ENCODE results near the gene MDFIC2.

GRCh38 chr3:70233812-70234211 is 78.6 kb downstream of the MDFIC2 start:
- TF ChIP-seq CTCF (IDR thresholded peaks at IDR 0.05; ENCODE audit: low read depth, low read length, missing input control), result no peak
- no peak for TF ChIP-seq ATF3 (IDR thresholded peaks at IDR 0.05)
- no peak for TF ChIP-seq SP1 (IDR thresholded peaks at IDR 0.05)
- no peak for TF ChIP-seq MAX (IDR thresholded peaks at IDR 0.05)
- no peak for TF ChIP-seq REST (IDR thresholded peaks at IDR 0.05)
- no peak for TF ChIP-seq RAD21 (IDR thresholded peaks at IDR 0.05)
- no peak for TF ChIP-seq GABPA (IDR thresholded peaks at IDR 0.05 in 1 of 2, conservative IDR thresholded peaks at IDR 0.05 in 1 of 2)
- no peak for TF ChIP-seq TAF1 (conservative IDR thresholded peaks at IDR 0.05)
- no peak for TF ChIP-seq NR2F2 (IDR thresholded peaks at IDR 0.05)
